Kidney (tissue), 14 donors: ENCODE data around the gene MAB21L2. TPM values are rescaled to one million over a fixed set of nuclear protein-coding genes. Genes with fewer than 3 reads are reported as not detected.

Source experiments
- DNase-seq, 5 donors: peaks; one replicate each; pipeline ENCODE4 v3.0.0-alpha.2; 2013 to 2020
- FAIRE-seq: peaks from 2 replicates; lab custom pipeline; 2012; peaks lifted over from hg19 to GRCh38; lab: Jason Lieb, UNC
- H3K27ac ChIP-seq, 2 donors: one replicate each; pipeline ENCODE4 v1.7.0; 2013; ENCODE audit warnings: low read depth in 2 of 2, low read length in 2 of 2, inconsistent platforms in 1 of 2
- H3K27me3 ChIP-seq: one replicate; pipeline ENCODE4 v1.7.1; 2013; ENCODE audit warnings: low read length, inconsistent platforms; ENCODE audit not compliant: control insufficient read depth, insufficient read depth
- H3K36me3 ChIP-seq, 3 donors: one replicate each; pipeline versions ENCODE4 v1.7.0 to v1.7.1; 2013; ENCODE audit warnings: low read length in 3 of 3, control low read depth in 1 of 3, inconsistent platforms in 1 of 3; ENCODE audit not compliant: insufficient read depth in 3 of 3, control insufficient read depth in 2 of 3
- H3K4me1 ChIP-seq, 3 donors: one replicate each; pipeline versions ENCODE4 v1.7.0 to v1.7.1; 2013; ENCODE audit warnings: low read length in 3 of 3, inconsistent platforms in 1 of 3, low read depth in 1 of 3; ENCODE audit not compliant: control insufficient read depth in 2 of 3, insufficient read depth in 2 of 3
- H3K4me3 ChIP-seq, 3 donors: one replicate each; pipeline versions ENCODE4 v1.7.0 to v1.8.1; 2013; ENCODE audit warnings: low read length in 3 of 3, control low read depth in 1 of 3, inconsistent platforms in 1 of 3
- H3K9ac ChIP-seq, 3 donors: one replicate each; pipeline versions ENCODE4 v1.7.0 to v1.7.1; 2013; ENCODE audit warnings: low read length in 3 of 3, control low read depth in 1 of 3, inconsistent platforms in 1 of 3
- H3K9me3 ChIP-seq, 3 donors: one replicate each; pipeline versions ENCODE4 v1.7.0 to v1.7.1; 2013; ENCODE audit warnings: low read length in 3 of 3, control low read depth in 1 of 3, inconsistent platforms in 1 of 3; ENCODE audit not compliant: control insufficient read depth in 2 of 3, insufficient read depth in 1 of 3
- intact Hi-C: fragments of 100-400 bp; cut with DNase I; formaldehyde crosslinking; loops from one replicate; pipeline ENCODE4 v1.11.1; 2022
- polyA plus RNA-seq: library from polyadenylated mRNA; stranded (reverse); fragments of 350-450 nt; fragmentation: Illumina TruSeq; extraction: RNeasy Lipid Tissue Mini Kit (QIAGEN cat#74804); gene quantifications from one replicate; pipeline ENCODE4 v1.2.3, GENCODE V29; 2014; ENCODE audit warnings: low read depth, low replicate concordance; ENCODE audit not compliant: insufficient read depth
- total RNA-seq: library from RNA; stranded (reverse); fragmentation: NEBNext Ultra II Directional; extraction: Animal tissue kit (Norgen Biotek cat#: 25700); gene quantifications from one replicate; pipeline ENCODE4 v1.2.1, GENCODE V29; 2021
- TF ChIP-seq, protein P1 (sequence below): IDR thresholded peaks from 3 replicates; pipeline ENCODE4 v1.5.1; 2012; ENCODE audit warnings: mild to moderate bottlenecking, moderate library complexity, borderline replicate concordance; ENCODE audit not compliant: insufficient read depth; ENCODE audit errors: extremely low read depth
- donor health status: control.
- donor health status: control.
- donor health status: control.
- donor health status: control.
- donor health status: control.
- donor health status: DM: yes; HTN: yes; CAD: no.
- donor health status: Normal renal cell carcinoma (clear cell type).

Gene MAB21L2
- total and polyA plus RNA-seq, 2 donors from 2014 or later = 0.09 TPM; not detected in 1

DNA sequence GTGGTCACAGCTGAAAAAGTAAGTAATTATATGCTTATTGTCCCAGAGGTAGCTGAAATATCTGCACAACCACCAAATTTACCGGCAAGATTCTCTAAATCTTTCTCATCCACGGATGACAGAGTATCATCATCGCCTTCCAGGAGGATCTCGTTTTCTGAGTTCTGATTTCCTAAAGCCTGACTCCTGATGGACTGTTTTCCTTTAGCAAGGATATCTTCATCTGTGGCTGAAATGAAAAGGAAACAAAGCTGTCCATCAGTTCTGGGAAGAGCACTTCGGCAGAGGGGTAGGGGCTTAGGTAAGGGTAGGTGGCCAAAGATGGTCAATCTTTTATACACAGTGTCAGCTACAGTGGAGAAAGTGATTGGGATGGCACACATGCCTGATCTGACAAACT is 8.7 kb downstream of the MAB21L2 start:
- TF ChIP-seq, protein P1, sequence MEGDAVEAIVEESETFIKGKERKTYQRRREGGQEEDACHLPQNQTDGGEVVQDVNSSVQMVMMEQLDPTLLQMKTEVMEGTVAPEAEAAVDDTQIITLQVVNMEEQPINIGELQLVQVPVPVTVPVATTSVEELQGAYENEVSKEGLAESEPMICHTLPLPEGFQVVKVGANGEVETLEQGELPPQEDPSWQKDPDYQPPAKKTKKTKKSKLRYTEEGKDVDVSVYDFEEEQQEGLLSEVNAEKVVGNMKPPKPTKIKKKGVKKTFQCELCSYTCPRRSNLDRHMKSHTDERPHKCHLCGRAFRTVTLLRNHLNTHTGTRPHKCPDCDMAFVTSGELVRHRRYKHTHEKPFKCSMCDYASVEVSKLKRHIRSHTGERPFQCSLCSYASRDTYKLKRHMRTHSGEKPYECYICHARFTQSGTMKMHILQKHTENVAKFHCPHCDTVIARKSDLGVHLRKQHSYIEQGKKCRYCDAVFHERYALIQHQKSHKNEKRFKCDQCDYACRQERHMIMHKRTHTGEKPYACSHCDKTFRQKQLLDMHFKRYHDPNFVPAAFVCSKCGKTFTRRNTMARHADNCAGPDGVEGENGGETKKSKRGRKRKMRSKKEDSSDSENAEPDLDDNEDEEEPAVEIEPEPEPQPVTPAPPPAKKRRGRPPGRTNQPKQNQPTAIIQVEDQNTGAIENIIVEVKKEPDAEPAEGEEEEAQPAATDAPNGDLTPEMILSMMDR = no peak
- H3K9ac ChIP-seq = no peak overlapping the region
- H3K27me3 ChIP-seq = peaks cover 3% of the 10 kb centered on the region
- FAIRE-seq (no peak), DNase-seq (no peak)
- H3K4me1 ChIP-seq = peaks cover 0 to 2% (median 0%) of the 10 kb centered on the region in 3 donors
- intact Hi-C loops = no loop called here
- H3K4me3 ChIP-seq = no peak overlapping the region
- no peak overlapping the region for H3K27ac ChIP-seq
- H3K9me3 ChIP-seq = no peaks in the 10 kb centered on the region
- H3K36me3 ChIP-seq = peaks cover 0 to 5% (median 2%) of the 10 kb centered on the region in 3 donors

DNA sequence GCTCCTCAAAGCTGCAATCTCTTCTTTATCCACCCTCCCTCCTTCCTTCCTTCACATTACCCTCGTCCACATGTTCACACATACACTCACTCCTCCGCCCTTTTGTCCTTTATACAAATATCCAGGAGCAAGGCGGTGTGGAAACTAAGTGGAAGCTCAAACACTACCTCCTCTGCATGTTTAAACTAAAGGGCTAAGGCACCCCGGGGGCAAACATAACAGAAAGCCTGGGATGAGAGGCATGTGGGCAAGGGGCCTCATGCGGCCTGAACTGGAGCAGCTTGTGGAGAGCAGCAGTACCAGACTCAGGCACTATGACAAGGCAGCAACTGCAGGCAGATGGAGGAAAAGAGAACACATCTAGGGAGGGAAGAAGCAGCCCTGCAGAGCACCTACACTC is 9.5 kb downstream of the MAB21L2 start:
- FAIRE-seq (no peak), DNase-seq (peak in 2 of 5 donors; percentile 10 to 16)
- Histone ChIP-seq H3K27ac (no peak overlapping the region), H3K4me1 (peaks cover 0 to 2% (median 0%) of the 10 kb centered on the region in 3 donors), H3K4me3 (no peak overlapping the region), H3K36me3 (peaks cover 0 to 5% (median 2%) of the 10 kb centered on the region in 3 donors), H3K9ac (no peak overlapping the region), H3K27me3 (no peaks in the 10 kb centered on the region), H3K9me3 (no peaks in the 10 kb centered on the region)
- TF ChIP-seq, protein P1 = no peak
- intact Hi-C loops = no loop called here

DNA sequence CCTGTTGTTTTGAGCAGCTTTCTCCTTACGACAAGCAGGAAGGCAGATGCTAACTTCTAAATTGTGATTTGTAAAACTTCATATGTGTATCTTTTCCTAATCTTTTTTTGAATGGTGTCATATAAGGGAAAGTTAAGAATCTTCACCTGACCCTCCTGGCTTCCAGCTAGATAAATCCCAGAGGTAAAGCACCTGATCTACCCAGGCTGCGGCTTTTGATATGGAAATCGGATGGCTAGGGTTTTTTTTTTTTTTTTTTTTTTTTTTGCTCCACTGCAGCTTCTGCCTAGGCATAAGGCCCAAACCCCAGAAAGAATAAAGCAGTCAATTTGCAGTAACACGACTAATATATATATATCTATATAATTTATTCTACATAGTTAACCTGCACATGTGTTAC is 10.0 kb downstream of the MAB21L2 start:
- Histone ChIP-seq H3K4me3 (no peak overlapping the region), H3K9me3 (no peaks in the 10 kb centered on the region), H3K27ac (no peak overlapping the region), H3K36me3 (peaks cover 0 to 5% (median 2%) of the 10 kb centered on the region in 3 donors), H3K27me3 (no peaks in the 10 kb centered on the region), H3K4me1 (peaks cover 0 to 2% (median 0%) of the 10 kb centered on the region in 3 donors), H3K9ac (no peak overlapping the region)
- no peak for DNase-seq
- intact Hi-C loops = no loop called here
- TF ChIP-seq, protein P1 = no peak
- FAIRE-seq = no peak

DNA sequence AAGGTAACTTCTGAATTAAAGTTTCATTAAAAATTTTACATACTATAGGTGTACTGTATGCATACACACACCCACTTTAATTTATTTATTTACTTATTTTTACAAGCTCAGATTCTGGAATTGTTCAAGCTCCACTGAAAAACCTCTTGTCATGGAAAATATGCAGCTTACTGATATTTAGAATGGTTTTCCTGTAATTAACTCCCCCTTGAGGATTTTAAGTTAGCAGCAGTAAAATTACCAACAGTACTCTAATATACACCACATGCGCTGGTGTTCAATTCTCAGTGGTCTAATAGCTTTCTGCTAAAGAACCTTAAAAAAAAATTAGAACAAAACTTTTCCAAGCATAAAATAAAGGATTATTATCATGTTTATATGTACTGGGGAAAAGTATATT is 12.0 kb downstream of the MAB21L2 start:
- Histone ChIP-seq H3K36me3 (peaks cover 0 to 5% (median 2%) of the 10 kb centered on the region in 3 donors), H3K4me1 (no peaks in the 10 kb centered on the region), H3K9me3 (no peaks in the 10 kb centered on the region), H3K27me3 (no peaks in the 10 kb centered on the region), H3K27ac (no peak overlapping the region), H3K9ac (no peak overlapping the region), H3K4me3 (no peak overlapping the region)
- intact Hi-C loops = no loop called here
- TF ChIP-seq, protein P1 = no peak
- DNase-seq (peak in 1 of 5 donors; percentile 22), FAIRE-seq (no peak)
